ENCODE measurements around the gene CWF19L1. TPM values are rescaled to one million over a fixed set of nuclear protein-coding genes. Genes with fewer than 3 reads are reported as not detected.

Gene CWF19L1
- total and polyA plus RNA-seq, 4 donors, result 5.3 to 15.7 (median 8.0) TPM

- WGBS, result 90% methylated on average over 2 of the region's 2 CpGs
- DNase-seq (ENCODE audit: low spot score), result no peak
- Histone ChIP-seq H3K4me1 (ENCODE audit: control insufficient read depth in 4 of 4, insufficient read depth in 4 of 4, low read length in 3 of 4) (peaks cover 0 to 8% (median under 1%) of the 10 kb centered on the region in 4 donors), H3K9me3 (ENCODE audit: control insufficient read depth in 4 of 4, low read length in 3 of 4) (no peaks in the 10 kb centered on the region), H3K4me3 (ENCODE audit: low read depth in 1 of 3, low read length in 3 of 3) (no peak overlapping the region), H3K36me3 (ENCODE audit: control insufficient read depth in 4 of 4, insufficient read depth in 3 of 4, low read depth in 1 of 4, low read length in 3 of 4) (peaks cover 4 to 40% (median 26%) of the 10 kb centered on the region in 4 donors), H3K9ac (ENCODE audit: low read depth in 1 of 2, low read length in 2 of 2) (no peak overlapping the region), H3K27ac (ENCODE audit: low read depth in 1 of 2, low read length in 2 of 2) (no peak overlapping the region), H3K27me3 (ENCODE audit: control insufficient read depth in 4 of 4, insufficient read depth in 4 of 4, low read length in 3 of 4) (no peaks in the 10 kb centered on the region)
- no peak for TF ChIP-seq YY1 (IDR thresholded peaks at IDR 0.05)
- no peak for TF ChIP-seq TAF1 (conservative IDR thresholded peaks at IDR 0.05)
- no peak for TF ChIP-seq REST (IDR thresholded peaks at IDR 0.05)
- TF ChIP-seq RAD21 (IDR thresholded peaks at IDR 0.05), result no peak
- TF ChIP-seq MAX (IDR thresholded peaks at IDR 0.05), result no peak
- no peak for TF ChIP-seq JUND (IDR thresholded peaks at IDR 0.05)
- TF ChIP-seq ATF3 (IDR thresholded peaks at IDR 0.05), result no peak
- TF ChIP-seq CTCF (IDR thresholded peaks at IDR 0.05; ENCODE audit: low read depth, low read length, missing input control), result no peak
- TF ChIP-seq HNF4A (conservative IDR thresholded peaks at IDR 0.05), result no peak
- TF ChIP-seq FOXA1 (IDR thresholded peaks at IDR 0.05), result no peak
- no peak for TF ChIP-seq HNF4G (IDR thresholded peaks at IDR 0.05)
- no peak for TF ChIP-seq NR2F2 (IDR thresholded peaks at IDR 0.05)
- no peak for TF ChIP-seq FOXA2 (IDR thresholded peaks at IDR 0.05)
- TF ChIP-seq SP1 (IDR thresholded peaks at IDR 0.05), result no peak
- no peak for TF ChIP-seq EGR1 (IDR thresholded peaks at IDR 0.05; ENCODE audit: low read depth in 2 of 2)
- no peak for TF ChIP-seq GABPA (IDR thresholded peaks at IDR 0.05 in 1 of 2, conservative IDR thresholded peaks at IDR 0.05 in 1 of 2)
- no peak for TF ChIP-seq ZBTB33 (IDR thresholded peaks at IDR 0.05)
- no peak for TF ChIP-seq RXRA (IDR thresholded peaks at IDR 0.05)
Measured at GRCh38 chr10:100192350-100192749, 75.1 kb downstream of the CWF19L1 start.
